ENCODE measurements around the gene GOLT1B.

- TF ChIP-seq CTCF (IDR thresholded peaks at IDR 0.05) = no peak
- no peak for TF ChIP-seq POLR2AphosphoS5 (IDR thresholded peaks at IDR 0.05)
Observed at GRCh38 chr12:21558100-21558679, 56.6 kb downstream of the GOLT1B start.
